GM12878 (cell line): ENCODE measurements around the gene TRAPPC2. TPM values are rescaled to one million over a fixed set of nuclear protein-coding genes. Genes with fewer than 3 reads are reported as not detected.

Source experiments
- ATAC-seq: fragments of 200-7000 bp; cut with Tn5 transposase; 3 replicates; pipeline ENCODE4 v1.9.1; 2020; ENCODE audit warnings: mild to moderate bottlenecking, moderate library complexity
- BruUV-seq: library from RNA; stranded (reverse); fragments of 400-500 nt; replicated peaks from 2 replicates; lab custom pipeline; 2021; lab: Mats Ljungman, UMichigan
- CTCF ChIA-PET: fragments of 300-600 bp; sonication (Branson Sonifier 250); formaldehyde crosslinking; extraction: SDS; loops from one replicate; lab custom pipeline; 2021; ENCODE audit warnings: inconsistent platforms; lab: Yijun Ruan, JAX
- POLR2A ChIA-PET: fragments of 350-600 bp; formaldehyde crosslinking; extraction: SDS; loops from one replicate; lab custom pipeline; 2021; ENCODE audit warnings: inconsistent platforms; lab: Charles Lee
- RAD21 ChIA-PET: fragments of 300-600 bp; sonication (Branson Sonifier 250); formaldehyde crosslinking; loops from one replicate; lab custom pipeline; 2023; ENCODE audit warnings: antibody characterized with exemption; ENCODE audit not compliant: unreplicated experiment; lab: Charles Lee
- SMC1A ChIA-PET: fragments of 300-600 bp; sonication (Branson Sonifier 250); formaldehyde crosslinking; loops from one replicate; lab custom pipeline; 2023; ENCODE audit not compliant: unreplicated experiment, uncharacterized antibody; lab: Charles Lee
- DNase-seq: peaks from one replicate; pipeline ENCODE4 v3.0.0-alpha.2; 2011; ENCODE audit warnings: low read depth, low spot score
- FAIRE-seq: peaks from 3 replicates; lab custom pipeline; 2011; peaks lifted over from hg19 to GRCh38; lab: Jason Lieb, UNC
- H2AFZ ChIP-seq: 2 replicates; pipeline ENCODE4 v1.6.0; 2011; ENCODE audit warnings: low read depth, low read length, control low read depth; ENCODE audit not compliant: control insufficient read depth
- H3K27ac ChIP-seq: 2 replicates; pipeline ENCODE4 v1.5.1; 2011; ENCODE audit warnings: control low read depth; ENCODE audit not compliant: control insufficient read depth, insufficient read depth
- H3K27me3 ChIP-seq, 2 experiments: replicated peaks in 1 of 2; 2 replicates each; pipeline versions ENCODE4 v1.6.0 to v1.6.1; 2011; ENCODE audit warnings: low read length in 1 of 2; ENCODE audit not compliant: control insufficient read depth in 2 of 2, insufficient read depth in 2 of 2
- H3K36me3 ChIP-seq, 2 experiments: 2 replicates each; pipeline ENCODE4 v1.5.1; 2011; ENCODE audit warnings: low read length in 1 of 2; ENCODE audit not compliant: control insufficient read depth in 2 of 2, insufficient read depth in 2 of 2
- H3K4me1 ChIP-seq: 2 replicates; pipeline ENCODE4 v1.6.1; 2011; ENCODE audit warnings: mild to moderate bottlenecking, low read length, moderate library complexity, mixed read lengths; ENCODE audit not compliant: control insufficient read depth, insufficient read depth
- H3K4me2 ChIP-seq: 2 replicates; pipeline ENCODE4 v1.6.0; 2011; ENCODE audit warnings: control low read depth; ENCODE audit not compliant: control insufficient read depth, insufficient read depth
- H3K4me3 ChIP-seq: fragments of 200-600 bp; sonication (generic); 2 replicates; pipeline ENCODE4 v1.5.1; 2016
- H3K79me2 ChIP-seq: 2 replicates; pipeline ENCODE4 v1.6.0; 2011; ENCODE audit warnings: low read length; ENCODE audit not compliant: control insufficient read depth, insufficient read depth
- H3K9ac ChIP-seq: 2 replicates; pipeline ENCODE4 v1.8.0; 2011; ENCODE audit warnings: low read length, control low read depth, mixed read lengths; ENCODE audit not compliant: control insufficient read depth, insufficient read depth
- H3K9me3 ChIP-seq: replicated peaks from 3 replicates; pipeline ENCODE4 v1.5.1; 2011; ENCODE audit warnings: mild to moderate bottlenecking, low read length; ENCODE audit not compliant: control insufficient read depth, insufficient read depth
- H4K20me1 ChIP-seq: 2 replicates; pipeline ENCODE4 v1.6.0; 2011; ENCODE audit not compliant: control insufficient read depth, insufficient read depth
- NRF1 ChIP-seq: conservative IDR thresholded peaks from 2 replicates; pipeline ENCODE4 v1.6.1; 2011; ENCODE audit warnings: mild to moderate bottlenecking, low read depth, low read length, improper control_type of control experiment
- RFX5 ChIP-seq: IDR thresholded peaks from 2 replicates; pipeline ENCODE4 v1.6.1; 2011; ENCODE audit warnings: low read depth, low read length, improper control_type of control experiment
- RUNX3 ChIP-seq: IDR thresholded peaks from 2 replicates; pipeline ENCODE4 v1.6.1; 2012; ENCODE audit warnings: low read length, inconsistent platforms
- SRF ChIP-seq, 2 experiments: IDR thresholded peaks; 2 replicates each; pipeline ENCODE4 v1.6.1; 2011; ENCODE audit warnings: low read depth in 2 of 2, low read length in 2 of 2, mild to moderate bottlenecking in 1 of 2, moderate library complexity in 1 of 2
- ZNF592 ChIP-seq: fragments of 450-650 bp; IDR thresholded peaks from 2 replicates; pipeline ENCODE4 v1.6.1; 2017; ENCODE audit warnings: mild to moderate bottlenecking, moderate library complexity
- WGBS: methylation state at CpG from one replicate; pipeline ENCODE4 v1.1.6; 2016; ENCODE audit warnings: low lambda C conversion rate; ENCODE audit not compliant: insufficient replicate concordance, insufficient coverage; ENCODE audit errors: missing lambda C conversion rate; 5-methylcytosine and 5-hydroxymethylcytosine counted together
- in situ Hi-C: fragments of 300-500 bp; cut with MboI; formaldehyde crosslinking; loops from 9 replicates; pipeline ENCODE4 v1.14.3; 2018; ENCODE audit warnings: mixed read lengths
- intact Hi-C: fragments of 100-400 bp; cut with micrococcal nuclease; formaldehyde crosslinking; loops from one replicate; pipeline ENCODE4 v1.14.2; 2022; ENCODE audit not compliant: unreplicated experiment
- polyA plus RNA-seq, 11 experiments: library from polyadenylated mRNA; depleted of rRNA in 4 of 11; unstranded in 6 of 11; stranded (reverse) in 5 of 11; fragments of >200 nt; fragmentation: Nextera tagmentation in 4 of 11; fragmentation: Illumina TruSeq in 1 of 11; extraction: Ambion mirVana in 4 of 11; extraction: Trizol in 1 of 11; gene quantifications; 1 replicate in 1 of 11; 2 replicates in 10 of 11; pipeline versions ENCODE4 v1.2.1 to v1.2.3, GENCODE V29; 2011 to 2016; ENCODE audit warnings: inconsistent platforms in 2 of 11, missing spikeins in 2 of 11, low read depth in 1 of 11
- total RNA-seq, 4 experiments: library from RNA; depleted of rRNA in 3 of 4; stranded (reverse); fragments of >200 nt in 3 of 4; fragmentation: Illumina TruSeq in 1 of 4; extraction: Trizol in 1 of 4; gene quantifications; 2 replicates each; pipeline versions ENCODE4 v1.2.1 to v1.2.3, GENCODE V29; 2013 to 2021
- TF ChIP-seq, protein P1 (sequence below): fragments of 450-650 bp; IDR thresholded peaks from 2 replicates; pipeline ENCODE4 v1.6.1; 2017; ENCODE audit warnings: mild to moderate bottlenecking

Gene TRAPPC2
- total and polyA plus RNA-seq, 10 of the 15 experiments (the other 5 are each of a cell fraction or from before 2014, with no cell fraction given), result 12.4 to 28.4 (median 21.3) TPM

DNA sequence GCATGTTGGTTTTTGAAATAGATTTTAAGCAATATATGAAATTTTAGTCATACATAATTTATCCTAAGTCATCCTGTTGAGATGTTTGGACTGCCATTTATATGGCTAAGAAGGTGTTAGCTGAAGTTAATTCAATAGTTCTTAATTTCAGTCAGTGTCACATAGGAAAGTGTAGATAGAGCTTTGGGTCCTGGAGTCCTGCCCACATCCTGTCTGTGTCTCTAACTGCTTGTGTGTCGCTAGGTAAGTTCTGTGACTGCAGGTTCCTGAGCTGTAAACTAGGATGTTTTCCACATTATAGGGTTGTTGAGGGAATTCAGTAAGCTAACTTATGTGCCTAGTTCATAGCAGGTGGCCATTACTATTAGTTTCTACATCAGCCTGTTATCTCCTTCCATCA lies 20.8 kb upstream of the TRAPPC2 start:
- RAD21 ChIA-PET, result interaction anchor here (0.7 to 15.7 kb wide), 6 partner anchors 19 to 277 kb away, joined by 3 to 175 read pairs (median 5); no protein-coding TSS in a partner anchor
- H3K27me3 ChIP-seq, result no peaks in the 10 kb centered on the region
- no peak for DNase-seq
- no peak overlapping the region for H3K9ac ChIP-seq
- peaks cover 56% of the 10 kb centered on the region for H3K4me1 ChIP-seq
- peak overlapping the region; percentile 33; the same call in 1 of the 2 replicates for H3K27ac ChIP-seq
- peak; percentile 31 for ATAC-seq
- 32% methylated on average over 1 of the region's 1 CpG for WGBS
- POLR2A ChIA-PET, result interaction anchor here (0.5 to 1.6 kb wide), 4 partner anchors 9 to 815 kb away, joined by 3 to 7 read pairs (median 4); no protein-coding TSS in a partner anchor
- H3K79me2 ChIP-seq, result no peaks in the 10 kb centered on the region; the same call in none of the 2 replicates
- peak; percentile 27 for FAIRE-seq
- TF ChIP-seq RFX5 (0 out of 2 replicates have a peak, but pooled peaks have one; percentile 20), RUNX3 (peak; percentile 45; the same call in 1 of the 2 replicates), SRF (IDR thresholded peaks at IDR 0.05; ENCODE audit: low read depth in 2 of 2, low read length in 2 of 2) (no peak), ZNF592 (no peak), NRF1 (no peak)
- TF ChIP-seq, protein P1, sequence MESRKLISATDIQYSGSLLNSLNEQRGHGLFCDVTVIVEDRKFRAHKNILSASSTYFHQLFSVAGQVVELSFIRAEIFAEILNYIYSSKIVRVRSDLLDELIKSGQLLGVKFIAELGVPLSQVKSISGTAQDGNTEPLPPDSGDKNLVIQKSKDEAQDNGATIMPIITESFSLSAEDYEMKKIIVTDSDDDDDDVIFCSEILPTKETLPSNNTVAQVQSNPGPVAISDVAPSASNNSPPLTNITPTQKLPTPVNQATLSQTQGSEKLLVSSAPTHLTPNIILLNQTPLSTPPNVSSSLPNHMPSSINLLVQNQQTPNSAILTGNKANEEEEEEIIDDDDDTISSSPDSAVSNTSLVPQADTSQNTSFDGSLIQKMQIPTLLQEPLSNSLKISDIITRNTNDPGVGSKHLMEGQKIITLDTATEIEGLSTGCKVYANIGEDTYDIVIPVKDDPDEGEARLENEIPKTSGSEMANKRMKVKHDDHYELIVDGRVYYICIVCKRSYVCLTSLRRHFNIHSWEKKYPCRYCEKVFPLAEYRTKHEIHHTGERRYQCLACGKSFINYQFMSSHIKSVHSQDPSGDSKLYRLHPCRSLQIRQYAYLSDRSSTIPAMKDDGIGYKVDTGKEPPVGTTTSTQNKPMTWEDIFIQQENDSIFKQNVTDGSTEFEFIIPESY, result no peak
- CTCF ChIA-PET, result interaction anchor here (1.1 to 1.8 kb wide), 8 partner anchors 9 to 277 kb away, joined by 3 to 6 read pairs (median 4); no protein-coding TSS in a partner anchor
- no peak overlapping the region for H2AFZ ChIP-seq
- H4K20me1 ChIP-seq, result no peaks in the 10 kb centered on the region
- SMC1A ChIA-PET, result interaction anchor here (0.9 to 3.4 kb wide), 16 partner anchors 9 to 284 kb away, joined by 3 to 24 read pairs (median 4); partner anchors contain the start of genes OFD1 and TRAPPC2
- BruUV-seq, result no TSS peak
- no peaks in the 10 kb centered on the region for H3K9me3 ChIP-seq
- H3K4me2 ChIP-seq, result 0 out of 2 replicates have a peak overlapping the region, but pooled peaks have one; percentile 8
- no peak overlapping the region for H3K4me3 ChIP-seq
- in situ Hi-C loops, result no loop called here
- peaks cover 0 to 5% of the 10 kb centered on the region in 2 experiments; a peak in 3 of 4 replicates for H3K36me3 ChIP-seq
- intact Hi-C loops, result no loop called here
